GM23338 (cell line): ENCODE data around the gene FLOT2. TPM values are rescaled to one million over a fixed set of nuclear protein-coding genes. Genes with fewer than 3 reads are reported as not detected.

Experiments used
- ATAC-seq: fragments of 200-7000 bp; cut with Tn5 transposase; 3 replicates; pipeline ENCODE4 v1.9.1; 2020
- DNase-seq: peaks from one replicate; pipeline ENCODE4 v3.0.0-alpha.2; 2015; ENCODE audit warnings: low spot score
- H2AFZ ChIP-seq: fragments of 200-600 bp; sonication (generic); 2 replicates; pipeline ENCODE4 v1.8.0; 2016; ENCODE audit warnings: antibody characterized with exemption, mild to moderate bottlenecking, moderate library complexity
- H3F3A ChIP-seq: fragments of 200-600 bp; sonication (generic); replicated peaks from 2 replicates; pipeline ENCODE4 v1.8.0; 2017; ENCODE audit warnings: antibody characterized with exemption, mixed run types, low read depth
- H3K27ac ChIP-seq: fragments of 200-600 bp; sonication (generic); 2 replicates; pipeline ENCODE4 v1.6.1; 2016; ENCODE audit warnings: low read depth
- H3K27me3 ChIP-seq: fragments of 200-600 bp; sonication (generic); 2 replicates; pipeline ENCODE4 v1.8.0; 2016; ENCODE audit warnings: mild to moderate bottlenecking, mixed run types, moderate library complexity; ENCODE audit not compliant: insufficient read depth
- H3K36me3 ChIP-seq: fragments of 200-600 bp; sonication (generic); 2 replicates; pipeline ENCODE4 v1.8.0; 2016; ENCODE audit warnings: mild to moderate bottlenecking; ENCODE audit not compliant: insufficient read depth
- H3K4me1 ChIP-seq: fragments of 200-600 bp; sonication (generic); 2 replicates; pipeline ENCODE4 v1.8.0; 2016; ENCODE audit warnings: mild to moderate bottlenecking, moderate library complexity; ENCODE audit not compliant: insufficient read depth
- H3K4me2 ChIP-seq: fragments of 200-600 bp; sonication (generic); 2 replicates; pipeline ENCODE4 v1.7.1; 2017; ENCODE audit warnings: mixed run types
- H3K4me3 ChIP-seq: fragments of 200-600 bp; sonication (generic); 2 replicates; pipeline ENCODE4 v1.6.1; 2016; ENCODE audit warnings: mixed run types
- H3K79me2 ChIP-seq: fragments of 200-600 bp; sonication (generic); replicated peaks from 2 replicates; pipeline ENCODE4 v1.8.0; 2017; ENCODE audit warnings: mild to moderate bottlenecking; ENCODE audit not compliant: insufficient read depth
- H3K9me2 ChIP-seq: fragments of 200-600 bp; sonication (generic); 2 replicates; pipeline ENCODE4 v1.8.0; 2017; ENCODE audit not compliant: insufficient read depth
- H4K20me1 ChIP-seq: fragments of 200-600 bp; sonication (generic); replicated peaks from 2 replicates; pipeline ENCODE4 v1.8.0; 2017; ENCODE audit warnings: mild to moderate bottlenecking; ENCODE audit not compliant: insufficient read depth
- H3K27ac Mint-ChIP-seq: 2 replicates; pipeline ENCODE4 v1.8.0; 2020; ENCODE audit warnings: inconsistent platforms, mild to moderate bottlenecking, moderate library complexity, mixed read lengths
- H3K27me3 Mint-ChIP-seq: 3 replicates; pipeline ENCODE4 v1.8.0; 2022; ENCODE audit warnings: low read depth, mild to moderate bottlenecking, moderate library complexity, mixed read lengths, inconsistent platforms; ENCODE audit not compliant: insufficient read depth, poor library complexity
- H3K36me3 Mint-ChIP-seq: 3 replicates; pipeline ENCODE4 v1.8.0; 2021; ENCODE audit warnings: low read depth, mild to moderate bottlenecking, inconsistent platforms, moderate library complexity, mixed read lengths
- H3K4me1 Mint-ChIP-seq: 3 replicates; pipeline ENCODE4 v1.8.0; 2020; ENCODE audit warnings: mild to moderate bottlenecking, inconsistent platforms, mixed read lengths
- H3K4me3 Mint-ChIP-seq: 3 replicates; pipeline ENCODE4 v1.8.0; 2021; ENCODE audit warnings: moderate library complexity, mild to moderate bottlenecking, inconsistent platforms, mixed read lengths
- H3K9me3 Mint-ChIP-seq: 3 replicates; pipeline ENCODE4 v1.8.0; 2020; ENCODE audit warnings: moderate library complexity, mild to moderate bottlenecking, inconsistent platforms, mixed read lengths
- CREB1 ChIP-seq: fragments of 250-450 bp; sonication (Bioruptor Pico); IDR thresholded peaks from 2 replicates; pipeline ENCODE4 v1.5.0; 2020; ENCODE audit warnings: low read depth, mild to moderate bottlenecking, moderate library complexity
- CTCF ChIP-seq, 2 experiments: fragments of 200-600 bp in 1 of 2; sonication (generic) in 1 of 2; conservative IDR thresholded peaks; 2 replicates each; pipeline versions ENCODE4 v1.5.1 to v1.6.1; 2016 to 2017; ENCODE audit warnings: antibody characterized with exemption in 2 of 2, low read depth in 2 of 2, mild to moderate bottlenecking in 2 of 2, moderate library complexity in 1 of 2
- EZH2 ChIP-seq: fragments of 200-600 bp; sonication (generic); IDR thresholded peaks from one replicate; pipeline ENCODE4 v1.8.0; 2017; ENCODE audit warnings: antibody characterized with exemption, mild to moderate bottlenecking, low read depth; ENCODE audit not compliant: unreplicated experiment
- EZH2phosphoT487 ChIP-seq: fragments of 200-600 bp; sonication (generic); IDR thresholded peaks from one replicate; pipeline ENCODE4 v1.8.1; 2018; ENCODE audit warnings: antibody characterized with exemption; ENCODE audit not compliant: unreplicated experiment
- JUNB ChIP-seq: IDR thresholded peaks from one replicate; pipeline ENCODE4 v1.6.1; 2016; ENCODE audit warnings: antibody characterized with exemption; ENCODE audit not compliant: unreplicated experiment
- NANOG ChIP-seq: IDR thresholded peaks from 2 replicates; pipeline ENCODE4 v1.6.1; 2016; ENCODE audit warnings: antibody characterized with exemption, borderline replicate concordance
- POLR2AphosphoS5 ChIP-seq: IDR thresholded peaks from 2 replicates; pipeline ENCODE4 v1.6.1; 2016; ENCODE audit warnings: antibody characterized with exemption, low read depth
- ZNF114 ChIP-seq: fragments of 250-450 bp; sonication (Bioruptor Pico); IDR thresholded peaks from 2 replicates; pipeline ENCODE4 v1.5.0; 2020; ENCODE audit warnings: mild to moderate bottlenecking, moderate library complexity
- polyA plus RNA-seq: library from polyadenylated mRNA; unstranded; fragments of >200 nt; fragmentation: Nextera tagmentation; extraction: Ambion mirVana; gene quantifications from 2 replicates; pipeline ENCODE4 v1.2.1, GENCODE V29; 2016
- total RNA-seq: library from RNA; depleted of rRNA; stranded (reverse); fragments of >200 nt; shearing (Covaris generic); gene quantifications from 2 replicates; pipeline ENCODE4 v1.2.3, GENCODE V29; 2014
- TF ChIP-seq, protein P1 (sequence below): fragments of 250-450 bp; sonication (Bioruptor Pico); IDR thresholded peaks from 2 replicates; pipeline ENCODE4 v1.5.0; 2020; ENCODE audit warnings: mild to moderate bottlenecking, moderate library complexity
- TF ChIP-seq, protein P2 (sequence below): IDR thresholded peaks from 2 replicates; pipeline ENCODE4 v1.6.1; 2016; ENCODE audit warnings: antibody characterized with exemption
- TF ChIP-seq, protein P3 (sequence below): IDR thresholded peaks from one replicate; pipeline ENCODE4 v1.6.1; 2018; ENCODE audit warnings: antibody characterized with exemption; ENCODE audit not compliant: unreplicated experiment

The FLOT2 gene
- total and polyA plus RNA-seq, 2 experiments from 2014 or later, result 49.8 to 66.1 TPM

- H3K27me3 Mint-ChIP-seq, result peaks cover 10% of the 10 kb centered on the region
- H3K36me3 Mint-ChIP-seq, result peaks cover 68% of the 10 kb centered on the region
- Histone ChIP-seq H3K9me2 (no peaks in the 10 kb centered on the region), H3K79me2 (no peaks in the 10 kb centered on the region), H3K4me3 (no peak overlapping the region), H3K4me1 (no peaks in the 10 kb centered on the region), H4K20me1 (no peaks in the 10 kb centered on the region), H2AFZ (no peak overlapping the region), H3K36me3 (no peaks in the 10 kb centered on the region; the same call in 1 of the 2 replicates), H3K4me2 (no peak overlapping the region), H3F3A (no peaks in the 10 kb centered on the region), H3K27ac (no peak overlapping the region), H3K27me3 (no peaks in the 10 kb centered on the region)
- ATAC-seq (no peak), DNase-seq (no peak)
- H3K4me3 Mint-ChIP-seq, result no peak overlapping the region
- H3K4me1 Mint-ChIP-seq, result peaks cover 11% of the 10 kb centered on the region
- peaks cover 11% of the 10 kb centered on the region; the same call in 2 of the 3 replicates for H3K9me3 Mint-ChIP-seq
- TF ChIP-seq NANOG, result no peak
- TF ChIP-seq, protein P1, sequence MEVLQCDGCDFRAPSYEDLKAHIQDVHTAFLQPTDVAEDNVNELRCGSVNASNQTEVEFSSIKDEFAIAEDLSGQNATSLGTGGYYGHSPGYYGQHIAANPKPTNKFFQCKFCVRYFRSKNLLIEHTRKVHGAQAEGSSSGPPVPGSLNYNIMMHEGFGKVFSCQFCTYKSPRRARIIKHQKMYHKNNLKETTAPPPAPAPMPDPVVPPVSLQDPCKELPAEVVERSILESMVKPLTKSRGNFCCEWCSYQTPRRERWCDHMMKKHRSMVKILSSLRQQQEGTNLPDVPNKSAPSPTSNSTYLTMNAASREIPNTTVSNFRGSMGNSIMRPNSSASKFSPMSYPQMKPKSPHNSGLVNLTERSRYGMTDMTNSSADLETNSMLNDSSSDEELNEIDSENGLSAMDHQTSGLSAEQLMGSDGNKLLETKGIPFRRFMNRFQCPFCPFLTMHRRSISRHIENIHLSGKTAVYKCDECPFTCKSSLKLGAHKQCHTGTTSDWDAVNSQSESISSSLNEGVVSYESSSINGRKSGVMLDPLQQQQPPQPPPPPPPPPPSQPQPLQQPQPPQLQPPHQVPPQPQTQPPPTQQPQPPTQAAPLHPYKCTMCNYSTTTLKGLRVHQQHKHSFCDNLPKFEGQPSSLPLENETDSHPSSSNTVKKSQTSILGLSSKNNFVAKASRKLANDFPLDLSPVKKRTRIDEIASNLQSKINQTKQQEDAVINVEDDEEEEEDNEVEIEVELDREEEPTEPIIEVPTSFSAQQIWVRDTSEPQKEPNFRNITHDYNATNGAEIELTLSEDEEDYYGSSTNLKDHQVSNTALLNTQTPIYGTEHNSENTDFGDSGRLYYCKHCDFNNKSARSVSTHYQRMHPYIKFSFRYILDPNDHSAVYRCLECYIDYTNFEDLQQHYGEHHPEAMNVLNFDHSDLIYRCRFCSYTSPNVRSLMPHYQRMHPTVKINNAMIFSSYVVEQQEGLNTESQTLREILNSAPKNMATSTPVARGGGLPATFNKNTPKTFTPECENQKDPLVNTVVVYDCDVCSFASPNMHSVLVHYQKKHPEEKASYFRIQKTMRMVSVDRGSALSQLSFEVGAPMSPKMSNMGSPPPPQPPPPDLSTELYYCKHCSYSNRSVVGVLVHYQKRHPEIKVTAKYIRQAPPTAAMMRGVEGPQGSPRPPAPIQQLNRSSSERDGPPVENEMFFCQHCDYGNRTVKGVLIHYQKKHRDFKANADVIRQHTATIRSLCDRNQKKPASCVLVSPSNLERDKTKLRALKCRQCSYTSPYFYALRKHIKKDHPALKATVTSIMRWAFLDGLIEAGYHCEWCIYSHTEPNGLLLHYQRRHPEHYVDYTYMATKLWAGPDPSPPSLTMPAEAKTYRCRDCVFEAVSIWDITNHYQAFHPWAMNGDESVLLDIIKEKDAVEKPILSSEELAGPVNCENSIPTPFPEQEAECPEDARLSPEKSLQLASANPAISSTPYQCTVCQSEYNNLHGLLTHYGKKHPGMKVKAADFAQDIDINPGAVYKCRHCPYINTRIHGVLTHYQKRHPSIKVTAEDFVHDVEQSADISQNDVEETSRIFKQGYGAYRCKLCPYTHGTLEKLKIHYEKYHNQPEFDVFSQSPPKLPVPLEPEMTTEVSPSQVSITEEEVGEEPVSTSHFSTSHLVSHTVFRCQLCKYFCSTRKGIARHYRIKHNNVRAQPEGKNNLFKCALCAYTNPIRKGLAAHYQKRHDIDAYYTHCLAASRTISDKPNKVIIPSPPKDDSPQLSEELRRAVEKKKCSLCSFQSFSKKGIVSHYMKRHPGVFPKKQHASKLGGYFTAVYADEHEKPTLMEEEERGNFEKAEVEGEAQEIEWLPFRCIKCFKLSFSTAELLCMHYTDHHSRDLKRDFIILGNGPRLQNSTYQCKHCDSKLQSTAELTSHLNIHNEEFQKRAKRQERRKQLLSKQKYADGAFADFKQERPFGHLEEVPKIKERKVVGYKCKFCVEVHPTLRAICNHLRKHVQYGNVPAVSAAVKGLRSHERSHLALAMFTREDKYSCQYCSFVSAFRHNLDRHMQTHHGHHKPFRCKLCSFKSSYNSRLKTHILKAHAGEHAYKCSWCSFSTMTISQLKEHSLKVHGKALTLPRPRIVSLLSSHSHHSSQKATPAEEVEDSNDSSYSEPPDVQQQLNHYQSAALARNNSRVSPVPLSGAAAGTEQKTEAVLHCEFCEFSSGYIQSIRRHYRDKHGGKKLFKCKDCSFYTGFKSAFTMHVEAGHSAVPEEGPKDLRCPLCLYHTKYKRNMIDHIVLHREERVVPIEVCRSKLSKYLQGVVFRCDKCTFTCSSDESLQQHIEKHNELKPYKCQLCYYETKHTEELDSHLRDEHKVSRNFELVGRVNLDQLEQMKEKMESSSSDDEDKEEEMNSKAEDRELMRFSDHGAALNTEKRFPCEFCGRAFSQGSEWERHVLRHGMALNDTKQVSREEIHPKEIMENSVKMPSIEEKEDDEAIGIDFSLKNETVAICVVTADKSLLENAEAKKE (CRISPR knock-in tag), result no peak
- TF ChIP-seq CTCF (conservative IDR thresholded peaks at IDR 0.05; ENCODE audit: low read depth in 2 of 2), result no peak
- no peak for TF ChIP-seq JUNB
- TF ChIP-seq ZNF114 (CRISPR knock-in tag), result no peak
- no peak for TF ChIP-seq EZH2
- no peak for TF ChIP-seq CREB1 (CRISPR knock-in tag)
- TF ChIP-seq POLR2AphosphoS5, result no peak
- TF ChIP-seq, protein P2, sequence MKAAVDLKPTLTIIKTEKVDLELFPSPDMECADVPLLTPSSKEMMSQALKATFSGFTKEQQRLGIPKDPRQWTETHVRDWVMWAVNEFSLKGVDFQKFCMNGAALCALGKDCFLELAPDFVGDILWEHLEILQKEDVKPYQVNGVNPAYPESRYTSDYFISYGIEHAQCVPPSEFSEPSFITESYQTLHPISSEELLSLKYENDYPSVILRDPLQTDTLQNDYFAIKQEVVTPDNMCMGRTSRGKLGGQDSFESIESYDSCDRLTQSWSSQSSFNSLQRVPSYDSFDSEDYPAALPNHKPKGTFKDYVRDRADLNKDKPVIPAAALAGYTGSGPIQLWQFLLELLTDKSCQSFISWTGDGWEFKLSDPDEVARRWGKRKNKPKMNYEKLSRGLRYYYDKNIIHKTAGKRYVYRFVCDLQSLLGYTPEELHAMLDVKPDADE, result no peak
- TF ChIP-seq, protein P3, sequence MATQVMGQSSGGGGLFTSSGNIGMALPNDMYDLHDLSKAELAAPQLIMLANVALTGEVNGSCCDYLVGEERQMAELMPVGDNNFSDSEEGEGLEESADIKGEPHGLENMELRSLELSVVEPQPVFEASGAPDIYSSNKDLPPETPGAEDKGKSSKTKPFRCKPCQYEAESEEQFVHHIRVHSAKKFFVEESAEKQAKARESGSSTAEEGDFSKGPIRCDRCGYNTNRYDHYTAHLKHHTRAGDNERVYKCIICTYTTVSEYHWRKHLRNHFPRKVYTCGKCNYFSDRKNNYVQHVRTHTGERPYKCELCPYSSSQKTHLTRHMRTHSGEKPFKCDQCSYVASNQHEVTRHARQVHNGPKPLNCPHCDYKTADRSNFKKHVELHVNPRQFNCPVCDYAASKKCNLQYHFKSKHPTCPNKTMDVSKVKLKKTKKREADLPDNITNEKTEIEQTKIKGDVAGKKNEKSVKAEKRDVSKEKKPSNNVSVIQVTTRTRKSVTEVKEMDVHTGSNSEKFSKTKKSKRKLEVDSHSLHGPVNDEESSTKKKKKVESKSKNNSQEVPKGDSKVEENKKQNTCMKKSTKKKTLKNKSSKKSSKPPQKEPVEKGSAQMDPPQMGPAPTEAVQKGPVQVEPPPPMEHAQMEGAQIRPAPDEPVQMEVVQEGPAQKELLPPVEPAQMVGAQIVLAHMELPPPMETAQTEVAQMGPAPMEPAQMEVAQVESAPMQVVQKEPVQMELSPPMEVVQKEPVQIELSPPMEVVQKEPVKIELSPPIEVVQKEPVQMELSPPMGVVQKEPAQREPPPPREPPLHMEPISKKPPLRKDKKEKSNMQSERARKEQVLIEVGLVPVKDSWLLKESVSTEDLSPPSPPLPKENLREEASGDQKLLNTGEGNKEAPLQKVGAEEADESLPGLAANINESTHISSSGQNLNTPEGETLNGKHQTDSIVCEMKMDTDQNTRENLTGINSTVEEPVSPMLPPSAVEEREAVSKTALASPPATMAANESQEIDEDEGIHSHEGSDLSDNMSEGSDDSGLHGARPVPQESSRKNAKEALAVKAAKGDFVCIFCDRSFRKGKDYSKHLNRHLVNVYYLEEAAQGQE, result no peak
- TF ChIP-seq EZH2phosphoT487, result no peak
- no peak overlapping the region for H3K27ac Mint-ChIP-seq
Measured at GRCh38 chr17:28880572-28880945, 17.0 kb downstream of the FLOT2 start.
